K562 (cell line): ENCODE data around the gene POLR3K.

ENCODE experiments used
- ATF2 ChIP-seq: sonication (generic); formaldehyde crosslinking; IDR thresholded peaks from 2 replicates; pipeline ENCODE4 v1.8.1; 2022; ENCODE audit warnings: missing genetic modification reagents
- EGR1 ChIP-seq: fragments of 450-650 bp; conservative IDR thresholded peaks from 2 replicates; pipeline ENCODE4 v1.6.1; 2017; ENCODE audit warnings: mild to moderate bottlenecking
- ZBTB5 ChIP-seq: fragments of 450-650 bp; IDR thresholded peaks from 2 replicates; pipeline ENCODE4 v1.6.1; 2017; ENCODE audit warnings: antibody characterized with exemption
- ZNF408 ChIP-seq: fragments of 250-450 bp; sonication (Bioruptor Pico); IDR thresholded peaks from 2 replicates; pipeline ENCODE4 v1.4.0; 2020; ENCODE audit warnings: low read depth, mild to moderate bottlenecking, moderate library complexity

GRCh38 chr16:86483-86952, 33.1 kb upstream of the POLR3K start:
- no peak for TF ChIP-seq EGR1
- no peak for TF ChIP-seq ATF2
- TF ChIP-seq ZNF408 (CRISPR knock-in tag) = no peak
- TF ChIP-seq ZBTB5 = no peak
